ENCODE results near the gene TPM1.

Gene TPM1

DNA sequence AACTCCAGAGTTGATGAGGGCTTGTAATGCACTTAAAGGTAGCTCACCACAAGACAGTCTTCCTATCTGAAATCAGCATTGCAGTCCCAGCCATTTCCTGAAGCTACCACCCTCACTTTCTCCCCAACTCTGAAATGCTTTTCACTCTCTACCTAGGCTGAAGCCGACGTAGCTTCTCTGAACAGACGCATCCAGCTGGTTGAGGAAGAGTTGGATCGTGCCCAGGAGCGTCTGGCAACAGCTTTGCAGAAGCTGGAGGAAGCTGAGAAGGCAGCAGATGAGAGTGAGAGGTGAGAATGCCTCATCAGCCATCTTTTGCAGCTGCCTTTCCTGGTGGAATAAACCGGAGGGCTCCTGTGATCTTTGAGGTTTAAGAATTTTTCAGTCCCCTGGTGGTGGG, 14.3 kb downstream of the TPM1 start:
- TF ChIP-seq, protein P1, sequence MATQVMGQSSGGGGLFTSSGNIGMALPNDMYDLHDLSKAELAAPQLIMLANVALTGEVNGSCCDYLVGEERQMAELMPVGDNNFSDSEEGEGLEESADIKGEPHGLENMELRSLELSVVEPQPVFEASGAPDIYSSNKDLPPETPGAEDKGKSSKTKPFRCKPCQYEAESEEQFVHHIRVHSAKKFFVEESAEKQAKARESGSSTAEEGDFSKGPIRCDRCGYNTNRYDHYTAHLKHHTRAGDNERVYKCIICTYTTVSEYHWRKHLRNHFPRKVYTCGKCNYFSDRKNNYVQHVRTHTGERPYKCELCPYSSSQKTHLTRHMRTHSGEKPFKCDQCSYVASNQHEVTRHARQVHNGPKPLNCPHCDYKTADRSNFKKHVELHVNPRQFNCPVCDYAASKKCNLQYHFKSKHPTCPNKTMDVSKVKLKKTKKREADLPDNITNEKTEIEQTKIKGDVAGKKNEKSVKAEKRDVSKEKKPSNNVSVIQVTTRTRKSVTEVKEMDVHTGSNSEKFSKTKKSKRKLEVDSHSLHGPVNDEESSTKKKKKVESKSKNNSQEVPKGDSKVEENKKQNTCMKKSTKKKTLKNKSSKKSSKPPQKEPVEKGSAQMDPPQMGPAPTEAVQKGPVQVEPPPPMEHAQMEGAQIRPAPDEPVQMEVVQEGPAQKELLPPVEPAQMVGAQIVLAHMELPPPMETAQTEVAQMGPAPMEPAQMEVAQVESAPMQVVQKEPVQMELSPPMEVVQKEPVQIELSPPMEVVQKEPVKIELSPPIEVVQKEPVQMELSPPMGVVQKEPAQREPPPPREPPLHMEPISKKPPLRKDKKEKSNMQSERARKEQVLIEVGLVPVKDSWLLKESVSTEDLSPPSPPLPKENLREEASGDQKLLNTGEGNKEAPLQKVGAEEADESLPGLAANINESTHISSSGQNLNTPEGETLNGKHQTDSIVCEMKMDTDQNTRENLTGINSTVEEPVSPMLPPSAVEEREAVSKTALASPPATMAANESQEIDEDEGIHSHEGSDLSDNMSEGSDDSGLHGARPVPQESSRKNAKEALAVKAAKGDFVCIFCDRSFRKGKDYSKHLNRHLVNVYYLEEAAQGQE (IDR thresholded peaks at IDR 0.05; ENCODE audit: insufficient read depth in 1 of 2, low read depth in 2 of 2, low read length in 2 of 2) = no peak

DNA sequence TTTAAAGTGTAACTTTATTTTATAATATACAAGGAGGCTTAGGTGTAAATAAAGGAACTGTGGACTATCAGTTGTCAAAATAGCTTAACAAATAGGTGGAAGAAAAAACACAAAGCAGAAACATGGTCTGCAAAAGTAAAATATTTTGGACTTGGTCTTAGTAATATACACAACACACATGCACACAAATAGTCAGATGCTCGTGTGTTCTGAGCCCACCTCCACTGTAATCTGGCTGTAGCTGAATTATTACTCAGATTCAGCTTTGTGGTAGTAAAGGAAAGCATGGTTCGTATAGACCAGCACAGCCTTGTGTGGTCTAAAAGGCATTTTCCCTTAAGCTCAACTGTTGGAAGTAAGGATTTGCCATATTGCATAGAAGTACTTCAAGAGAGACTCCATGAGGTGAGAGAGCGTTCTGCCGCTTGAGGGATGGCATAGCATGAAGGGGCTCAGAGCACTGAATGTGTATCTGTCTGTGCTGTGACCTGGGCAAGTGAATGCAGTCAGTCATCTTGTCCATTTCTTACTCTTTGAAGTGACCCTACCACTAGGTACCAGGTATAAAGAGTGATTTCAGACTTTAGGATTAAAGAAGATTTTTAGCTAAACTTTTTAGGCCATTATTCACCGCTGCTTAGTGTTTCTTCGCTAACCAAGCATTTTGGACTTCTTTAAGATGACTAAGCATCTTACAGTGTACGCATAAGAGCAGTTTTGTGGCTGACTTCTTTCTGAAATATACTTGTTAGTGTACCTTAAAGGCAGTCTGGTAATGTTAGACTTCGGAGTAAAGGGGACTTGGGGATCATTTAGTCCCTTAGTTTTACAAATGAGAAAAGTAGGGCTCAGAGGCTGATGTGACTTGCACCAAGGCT, 15.2 kb downstream of the TPM1 start:
- TF ChIP-seq FOXP2 (optimal IDR thresholded peaks at IDR 0.05; ENCODE audit: borderline replicate concordance, extremely low read depth, extremely low read length, insufficient read depth) (no peak), TAF1 (IDR thresholded peaks at IDR 0.05; ENCODE audit: borderline replicate concordance, insufficient read depth, low read length) (no peak), POLR2AphosphoS5 (IDR thresholded peaks at IDR 0.05; ENCODE audit: low read depth, low read length) (no peak), SIN3A (IDR thresholded peaks at IDR 0.05; ENCODE audit: borderline replicate concordance, insufficient read depth, low read length) (no peak)
- TF ChIP-seq, protein P1 (IDR thresholded peaks at IDR 0.05; ENCODE audit: insufficient read depth in 1 of 2, low read depth in 2 of 2, low read length in 2 of 2) = no peak

DNA sequence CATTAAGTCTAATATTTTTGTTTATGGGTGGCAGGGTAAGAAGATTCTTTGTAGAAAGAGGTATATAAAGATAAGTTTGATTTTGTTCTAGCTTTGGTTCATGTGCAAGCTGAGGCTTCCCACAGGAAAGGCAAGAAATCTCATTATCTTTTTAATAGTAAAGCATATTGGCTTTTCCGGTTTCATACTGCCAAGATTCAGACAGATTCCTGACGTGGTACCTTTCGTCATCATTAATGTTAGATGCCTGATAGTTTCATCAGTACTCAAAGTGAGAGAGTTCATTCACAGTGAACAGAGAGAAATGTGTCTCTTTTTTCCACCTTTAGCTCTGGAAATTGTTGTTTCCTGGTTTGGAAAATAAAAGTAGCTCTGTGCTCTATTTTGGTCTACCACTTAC, 16.5 kb downstream of the TPM1 start:
- TF ChIP-seq, protein P1 (IDR thresholded peaks at IDR 0.05; ENCODE audit: insufficient read depth in 1 of 2, low read depth in 2 of 2, low read length in 2 of 2) = no peak
- TF ChIP-seq FOXP2 (optimal IDR thresholded peaks at IDR 0.05; ENCODE audit: borderline replicate concordance, extremely low read depth, extremely low read length, insufficient read depth) = no peak
- no peak for TF ChIP-seq SIN3A (IDR thresholded peaks at IDR 0.05; ENCODE audit: borderline replicate concordance, insufficient read depth, low read length)
- no peak for TF ChIP-seq POLR2AphosphoS5 (IDR thresholded peaks at IDR 0.05; ENCODE audit: low read depth, low read length)
- TF ChIP-seq TAF1 (IDR thresholded peaks at IDR 0.05; ENCODE audit: borderline replicate concordance, insufficient read depth, low read length) = no peak

DNA sequence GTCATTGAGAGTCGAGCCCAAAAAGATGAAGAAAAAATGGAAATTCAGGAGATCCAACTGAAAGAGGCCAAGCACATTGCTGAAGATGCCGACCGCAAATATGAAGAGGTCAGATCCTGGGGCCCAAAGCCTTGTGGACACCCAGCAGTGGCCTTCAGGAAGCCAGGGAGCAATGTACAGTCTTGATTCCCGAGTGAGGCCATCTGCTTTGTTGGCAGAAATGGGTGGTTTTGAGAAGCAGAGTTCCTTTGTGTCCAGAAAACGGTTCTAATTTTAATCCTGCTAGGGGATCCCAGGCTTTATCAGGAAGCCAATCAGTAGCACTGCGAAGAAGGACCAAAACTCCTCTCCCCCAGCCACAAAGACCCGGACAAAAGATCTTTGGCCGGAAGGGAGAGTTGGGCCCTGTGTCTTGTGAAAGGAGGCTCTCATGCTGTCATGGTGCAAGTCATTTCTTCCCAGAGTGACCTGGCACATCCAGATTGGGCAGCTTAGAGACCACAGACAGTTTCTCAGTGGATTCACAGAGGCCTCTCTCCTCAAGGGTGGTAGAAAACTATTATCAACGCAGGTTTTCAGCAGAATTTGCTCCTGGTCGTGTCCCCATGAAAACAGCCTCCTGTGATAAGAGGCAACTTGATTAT, 17.1 kb downstream of the TPM1 start:
- TF ChIP-seq POLR2AphosphoS5 (IDR thresholded peaks at IDR 0.05; ENCODE audit: low read depth, low read length) (no peak), TAF1 (IDR thresholded peaks at IDR 0.05; ENCODE audit: borderline replicate concordance, insufficient read depth, low read length) (no peak), SIN3A (IDR thresholded peaks at IDR 0.05; ENCODE audit: borderline replicate concordance, insufficient read depth, low read length) (no peak), FOXP2 (optimal IDR thresholded peaks at IDR 0.05; ENCODE audit: borderline replicate concordance, extremely low read depth, extremely low read length, insufficient read depth) (no peak)
- TF ChIP-seq, protein P1 (IDR thresholded peaks at IDR 0.05; ENCODE audit: insufficient read depth in 1 of 2, low read depth in 2 of 2, low read length in 2 of 2) = no peak

Data from PFSK-1 (cell line).